ENCODE measurements around the gene CEACAM1.
"Not testable (repeated sequence)": the region's sequence is repeated elsewhere in the genome, so short reads cannot be mapped to it uniquely, and the experiment has no call there.

The CEACAM1 gene

DNA sequence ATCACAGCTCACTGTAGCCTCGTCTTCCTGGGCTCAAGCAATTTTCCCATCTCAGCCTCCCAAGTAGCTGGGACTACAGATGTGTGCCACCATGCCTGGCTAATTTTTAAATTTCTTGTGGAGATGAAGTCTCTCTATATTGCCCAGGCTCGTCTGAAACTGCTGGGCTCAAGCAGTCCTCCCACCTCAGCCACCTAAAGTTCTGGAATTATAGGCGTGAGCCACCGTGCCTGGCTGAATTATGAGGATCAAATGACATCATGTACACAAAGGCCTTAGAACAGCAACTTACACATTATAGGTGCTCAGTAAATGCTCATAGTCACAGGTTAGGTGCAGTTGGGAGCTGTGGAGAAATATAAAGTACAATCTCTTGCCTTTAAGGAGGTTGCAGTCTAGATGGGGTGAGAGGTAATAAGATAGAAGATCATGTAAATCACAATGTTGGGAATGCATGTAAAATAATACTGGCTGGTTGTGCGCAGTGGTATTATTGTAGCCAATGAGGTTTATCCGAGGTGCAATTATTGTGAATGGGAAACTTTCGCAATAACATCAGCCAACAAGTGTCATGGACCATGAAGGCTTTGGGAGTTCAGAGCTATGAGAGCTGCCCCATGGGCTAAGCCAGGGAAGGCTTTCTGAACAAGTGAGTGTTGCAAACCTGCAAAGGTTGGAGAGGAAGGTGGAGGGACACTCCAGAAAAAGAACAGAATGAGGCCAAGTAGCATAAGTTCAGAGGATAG is 55.7 kb downstream of the CEACAM1 start:
- no peak for DNase-seq

DNA sequence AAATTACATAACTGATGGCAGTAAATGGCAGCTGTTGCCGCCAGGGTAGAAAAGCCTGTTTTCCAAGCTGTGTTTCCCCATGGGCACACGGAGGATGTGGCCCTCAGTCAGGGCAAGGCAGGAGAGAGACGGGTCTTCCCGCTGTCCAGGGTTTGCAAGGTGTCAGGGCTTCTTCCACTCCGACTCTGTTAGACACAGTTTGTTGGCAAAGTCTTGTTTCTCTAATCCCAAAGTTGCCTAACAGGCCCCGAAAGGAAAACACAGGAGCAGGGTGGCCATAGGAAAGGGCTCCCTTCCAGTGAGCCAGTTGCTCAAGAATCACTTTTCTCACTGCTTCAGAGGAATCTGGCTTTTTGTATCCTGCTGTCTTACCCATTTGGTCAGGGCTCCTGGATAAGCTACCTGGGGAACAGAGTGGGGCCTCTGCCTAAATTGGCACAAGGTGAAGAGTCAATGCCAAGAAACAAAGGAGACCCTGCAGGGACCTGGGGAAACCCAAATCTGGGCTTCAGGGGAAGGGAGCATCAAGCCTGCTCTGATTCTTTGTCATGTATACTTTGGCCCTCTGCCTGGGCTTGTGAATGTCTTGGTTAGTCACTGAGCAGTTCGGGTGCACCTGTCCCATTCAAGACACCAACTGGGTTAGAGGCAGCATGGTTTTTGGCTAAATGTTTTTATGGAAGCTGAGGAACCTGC is 56.6 kb downstream of the CEACAM1 start:
- no peak for DNase-seq

- DNase-seq = no peak
Observed at GRCh38 chr19:42469311-42470235, 58.7 kb downstream of the CEACAM1 start.

DNA sequence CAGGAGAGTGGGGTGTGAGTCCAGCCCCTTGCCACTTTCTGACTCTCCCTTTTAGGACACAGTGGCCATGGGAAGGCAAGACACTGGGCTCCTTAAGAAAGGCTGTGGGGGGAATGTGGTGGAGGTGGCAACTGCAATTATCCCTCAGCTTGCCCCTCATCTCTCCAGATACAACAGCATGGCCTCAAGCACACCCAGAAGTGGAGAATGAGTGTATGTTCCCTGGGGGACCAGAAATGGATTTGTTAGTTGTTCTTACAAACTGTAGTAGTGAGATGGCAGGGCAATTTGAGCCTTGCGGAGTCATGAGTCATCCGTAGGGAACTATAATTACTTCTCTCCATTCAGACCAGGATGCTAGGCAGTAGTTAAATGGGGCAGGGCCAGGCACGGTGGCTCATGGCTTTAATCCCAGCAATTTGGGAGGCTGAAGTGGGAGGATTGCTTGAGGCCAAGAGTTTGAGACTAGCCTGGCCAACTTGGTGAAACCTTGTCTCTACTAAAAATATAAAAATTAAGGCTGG is 59.9 kb downstream of the CEACAM1 start:
- no peak for DNase-seq

DNA sequence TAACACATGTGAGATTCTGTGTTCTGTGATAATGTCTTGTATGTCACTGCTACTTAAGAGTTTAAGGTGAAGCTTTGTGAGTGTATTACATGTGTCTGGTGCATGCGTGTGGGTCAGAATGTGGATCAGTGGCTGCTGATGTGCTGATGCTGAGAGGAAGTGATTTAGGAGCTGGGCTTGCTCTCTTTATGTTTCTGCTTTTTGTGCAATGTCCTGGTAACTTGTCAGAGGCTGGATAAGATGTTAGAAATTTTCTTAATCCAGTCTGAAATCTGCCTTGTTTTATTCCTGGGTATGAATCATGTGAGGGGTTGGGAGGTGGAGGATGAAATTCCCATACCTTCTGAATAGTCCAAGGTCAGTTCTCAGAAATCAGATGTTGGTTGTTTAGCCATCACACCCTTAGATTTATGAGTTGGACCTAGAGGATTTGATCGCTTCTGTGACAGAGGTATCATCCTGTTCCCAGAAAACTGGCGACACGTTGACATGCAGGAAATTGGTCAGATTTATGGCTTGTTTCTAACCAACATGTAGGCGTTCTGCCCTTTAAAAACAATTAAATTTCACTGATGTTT is 61.0 kb downstream of the CEACAM1 start:
- no peak for DNase-seq

- DNase-seq = no peak
Observed at GRCh38 chr19:42466521-42467182, 61.6 kb downstream of the CEACAM1 start.

DNA sequence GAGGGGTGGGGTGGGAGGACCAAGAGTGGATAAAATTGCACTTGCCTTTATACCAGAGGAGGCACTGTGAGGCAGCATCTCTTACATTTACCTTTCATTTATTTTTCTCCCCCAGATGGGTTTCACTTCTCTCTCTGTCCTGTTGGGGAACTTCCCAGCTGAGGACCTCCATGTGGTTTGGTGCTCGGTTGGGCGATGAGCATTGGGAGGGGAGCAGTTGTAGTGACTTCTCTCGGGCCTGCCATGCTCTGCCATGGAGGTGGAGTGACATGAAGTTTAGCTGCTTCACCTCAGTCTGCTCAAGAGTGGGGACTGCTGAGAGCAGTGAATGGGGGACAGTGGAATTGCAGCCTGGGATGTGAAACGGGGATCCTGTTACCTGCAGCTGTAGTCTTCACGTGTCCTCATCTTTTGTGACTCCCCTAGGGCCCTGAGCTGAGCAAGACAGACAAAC is 62.4 kb downstream of the CEACAM1 start:
- no peak for DNase-seq

DNA sequence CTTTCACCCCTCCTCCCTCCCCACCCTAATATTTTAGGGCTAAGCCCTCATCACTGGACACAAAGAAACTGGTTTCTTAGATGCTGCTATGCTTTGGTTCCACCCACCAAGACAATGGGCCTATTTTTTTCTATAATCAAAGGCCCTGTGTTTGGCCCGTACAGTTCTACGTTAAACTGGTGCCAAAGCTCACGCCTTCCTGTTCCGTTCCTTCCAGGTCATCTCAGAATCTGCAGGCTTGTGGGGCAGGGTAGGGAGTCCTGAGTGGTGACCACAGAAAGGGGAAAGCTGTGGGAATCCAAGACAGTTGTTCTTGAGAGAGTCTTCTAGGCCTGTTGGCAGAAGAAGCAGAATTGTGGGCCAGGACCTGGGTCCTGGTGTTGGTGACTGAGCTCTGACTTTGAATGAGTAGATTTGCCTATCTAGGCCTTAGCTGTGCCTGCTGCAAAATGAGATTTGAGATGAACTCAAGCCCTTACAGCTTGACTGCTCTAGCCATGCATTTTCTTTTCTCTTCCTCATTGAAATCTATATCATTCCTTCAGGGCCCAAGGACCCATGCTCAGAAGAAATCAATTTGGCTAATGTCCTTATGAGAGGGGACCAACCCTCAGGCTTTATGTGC is 66.5 kb downstream of the CEACAM1 start:
- no peak for DNase-seq

DNA sequence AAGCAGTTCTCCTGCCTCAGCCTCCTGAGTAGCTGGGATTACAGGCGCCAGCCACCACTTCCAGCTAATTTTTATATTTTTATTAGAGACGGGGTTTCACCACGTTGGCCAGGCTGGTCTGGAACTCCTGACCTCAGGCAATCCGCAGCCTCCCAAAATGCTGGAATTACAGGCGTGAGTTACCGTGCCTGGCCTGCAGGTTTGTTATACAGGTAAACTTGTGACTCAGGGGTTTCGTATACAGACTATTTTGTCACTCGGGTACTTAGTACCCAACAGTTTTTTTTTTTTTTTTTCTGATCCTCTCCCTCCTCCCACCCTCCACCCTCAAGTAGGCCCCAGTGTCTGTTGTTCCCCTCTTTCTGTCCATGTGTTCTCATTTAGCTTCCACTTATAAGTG is 67.0 kb downstream of the CEACAM1 start:
- DNase-seq = not testable (repeated sequence)

GRCh38 chr19:42459926-42460325 is 68.4 kb downstream of the CEACAM1 start:
- no peak for DNase-seq
